Kidney epithelial cell (primary cell): ENCODE data around the gene PLEKHA4. TPM values are rescaled to one million over a fixed set of nuclear protein-coding genes. Genes with fewer than 3 reads are reported as not detected.
A peak's percentile ranks its signal among the peaks of the same experiment; 100 is the strongest.
"Not testable (repeated sequence)": the region's sequence is repeated elsewhere in the genome, so short reads cannot be mapped to it uniquely, and the experiment has no call there.

ENCODE experiments used
- DNase-seq: peaks from one replicate; pipeline ENCODE4 v3.0.0-alpha.2; 2010; ENCODE audit warnings: low read depth
- H3K27me3 ChIP-seq: 2 replicates; pipeline ENCODE4 v1.6.0; 2011; ENCODE audit warnings: low read length; ENCODE audit not compliant: control insufficient read depth, insufficient read depth
- H3K36me3 ChIP-seq: 2 replicates; pipeline ENCODE4 v1.5.1; 2011; ENCODE audit warnings: low read length; ENCODE audit not compliant: control insufficient read depth, insufficient read depth
- H3K4me3 ChIP-seq: 2 replicates; pipeline ENCODE4 v1.5.1; 2011; ENCODE audit warnings: low read depth, mild to moderate bottlenecking, control low read depth, low read length
- total RNA-seq: library from RNA; depleted of rRNA; stranded (reverse); fragments of >200 nt; gene quantifications from 2 replicates; pipeline ENCODE4 v1.2.3, GENCODE V29; 2015
- TF ChIP-seq, protein P1 (sequence below): IDR thresholded peaks from 2 replicates; pipeline ENCODE4 v1.5.1; 2011; ENCODE audit warnings: mild to moderate bottlenecking, moderate library complexity, low read length, control low read depth, inconsistent platforms; ENCODE audit not compliant: insufficient read depth, poor library complexity, severe bottlenecking

Gene PLEKHA4
- total RNA-seq, 1 donor from 2014 or later = 11.1 TPM

DNA sequence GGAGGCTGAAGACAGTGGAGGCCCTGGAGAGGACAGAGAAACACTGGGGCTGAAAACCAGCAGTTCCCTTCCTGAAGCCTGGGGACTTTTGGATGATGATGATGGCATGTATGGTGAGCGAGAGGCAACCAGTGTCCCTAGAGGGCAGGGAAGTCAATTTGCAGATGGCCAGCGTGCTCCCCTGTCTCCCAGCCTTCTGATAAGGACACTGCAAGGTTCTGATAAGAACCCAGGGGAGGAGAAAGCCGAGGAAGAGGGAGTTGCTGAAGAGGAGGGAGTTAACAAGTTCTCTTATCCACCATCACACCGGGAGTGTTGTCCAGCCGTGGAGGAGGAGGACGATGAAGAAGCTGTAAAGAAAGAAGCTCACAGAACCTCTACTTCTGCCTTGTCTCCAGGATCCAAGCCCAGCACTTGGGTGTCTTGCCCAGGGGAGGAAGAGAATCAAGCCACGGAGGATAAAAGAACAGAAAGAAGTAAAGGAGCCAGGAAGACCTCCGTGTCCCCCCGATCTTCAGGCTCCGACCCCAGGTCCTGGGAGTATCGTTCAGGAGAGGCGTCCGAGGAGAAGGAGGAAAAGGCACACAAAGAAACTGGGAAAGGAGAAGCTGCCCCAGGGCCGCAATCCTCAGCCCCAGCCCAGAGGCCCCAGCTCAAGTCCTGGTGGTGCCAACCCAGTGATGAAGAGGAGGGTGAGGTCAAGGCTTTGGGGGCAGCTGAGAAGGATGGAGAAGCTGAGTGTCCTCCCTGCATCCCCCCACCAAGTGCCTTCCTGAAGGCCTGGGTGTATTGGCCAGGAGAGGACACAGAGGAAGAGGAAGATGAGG is 5.3 kb upstream of the PLEKHA4 start:
- Histone ChIP-seq H3K4me3 (peak overlapping the region; percentile 91), H3K36me3 (peaks cover 11% of the 10 kb centered on the region), H3K27me3 (no peaks in the 10 kb centered on the region)
- TF ChIP-seq, protein P1, sequence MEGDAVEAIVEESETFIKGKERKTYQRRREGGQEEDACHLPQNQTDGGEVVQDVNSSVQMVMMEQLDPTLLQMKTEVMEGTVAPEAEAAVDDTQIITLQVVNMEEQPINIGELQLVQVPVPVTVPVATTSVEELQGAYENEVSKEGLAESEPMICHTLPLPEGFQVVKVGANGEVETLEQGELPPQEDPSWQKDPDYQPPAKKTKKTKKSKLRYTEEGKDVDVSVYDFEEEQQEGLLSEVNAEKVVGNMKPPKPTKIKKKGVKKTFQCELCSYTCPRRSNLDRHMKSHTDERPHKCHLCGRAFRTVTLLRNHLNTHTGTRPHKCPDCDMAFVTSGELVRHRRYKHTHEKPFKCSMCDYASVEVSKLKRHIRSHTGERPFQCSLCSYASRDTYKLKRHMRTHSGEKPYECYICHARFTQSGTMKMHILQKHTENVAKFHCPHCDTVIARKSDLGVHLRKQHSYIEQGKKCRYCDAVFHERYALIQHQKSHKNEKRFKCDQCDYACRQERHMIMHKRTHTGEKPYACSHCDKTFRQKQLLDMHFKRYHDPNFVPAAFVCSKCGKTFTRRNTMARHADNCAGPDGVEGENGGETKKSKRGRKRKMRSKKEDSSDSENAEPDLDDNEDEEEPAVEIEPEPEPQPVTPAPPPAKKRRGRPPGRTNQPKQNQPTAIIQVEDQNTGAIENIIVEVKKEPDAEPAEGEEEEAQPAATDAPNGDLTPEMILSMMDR = no peak
- no peak for DNase-seq

DNA sequence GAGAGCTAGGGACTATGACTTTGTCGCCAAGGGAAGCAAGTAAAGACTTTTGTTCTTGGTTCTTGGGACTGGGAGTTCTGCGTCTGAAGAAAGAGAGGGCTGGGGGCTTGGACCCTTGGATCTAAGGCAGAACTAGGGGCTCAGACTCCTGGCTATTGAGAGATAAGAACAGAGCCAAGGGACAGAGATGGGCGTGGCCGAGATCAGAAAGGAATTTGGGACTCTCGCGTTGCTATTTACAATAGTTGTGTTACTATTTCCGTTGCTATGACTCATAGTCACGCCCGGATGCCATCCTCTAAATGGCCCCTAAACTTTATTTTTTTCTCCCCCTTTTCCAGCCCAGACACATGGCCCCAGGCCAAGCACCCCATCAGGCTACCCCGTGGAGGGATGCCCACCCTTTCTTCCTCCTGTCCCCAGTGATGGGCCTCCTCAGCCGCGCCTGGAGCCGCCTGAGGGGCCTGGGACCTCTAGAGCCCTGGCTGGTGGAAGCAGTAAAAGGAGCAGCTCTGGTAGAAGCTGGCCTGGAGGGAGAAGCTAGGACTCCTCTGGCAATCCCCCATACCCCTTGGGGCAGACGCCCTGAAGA is 4.6 kb upstream of the PLEKHA4 start:
- peak; percentile 90 for DNase-seq
- H3K4me3 ChIP-seq = peak overlapping the region; percentile 91
- TF ChIP-seq, protein P1 = no peak
- H3K27me3 ChIP-seq = no peaks in the 10 kb centered on the region
- H3K36me3 ChIP-seq = peaks cover 11% of the 10 kb centered on the region

DNA sequence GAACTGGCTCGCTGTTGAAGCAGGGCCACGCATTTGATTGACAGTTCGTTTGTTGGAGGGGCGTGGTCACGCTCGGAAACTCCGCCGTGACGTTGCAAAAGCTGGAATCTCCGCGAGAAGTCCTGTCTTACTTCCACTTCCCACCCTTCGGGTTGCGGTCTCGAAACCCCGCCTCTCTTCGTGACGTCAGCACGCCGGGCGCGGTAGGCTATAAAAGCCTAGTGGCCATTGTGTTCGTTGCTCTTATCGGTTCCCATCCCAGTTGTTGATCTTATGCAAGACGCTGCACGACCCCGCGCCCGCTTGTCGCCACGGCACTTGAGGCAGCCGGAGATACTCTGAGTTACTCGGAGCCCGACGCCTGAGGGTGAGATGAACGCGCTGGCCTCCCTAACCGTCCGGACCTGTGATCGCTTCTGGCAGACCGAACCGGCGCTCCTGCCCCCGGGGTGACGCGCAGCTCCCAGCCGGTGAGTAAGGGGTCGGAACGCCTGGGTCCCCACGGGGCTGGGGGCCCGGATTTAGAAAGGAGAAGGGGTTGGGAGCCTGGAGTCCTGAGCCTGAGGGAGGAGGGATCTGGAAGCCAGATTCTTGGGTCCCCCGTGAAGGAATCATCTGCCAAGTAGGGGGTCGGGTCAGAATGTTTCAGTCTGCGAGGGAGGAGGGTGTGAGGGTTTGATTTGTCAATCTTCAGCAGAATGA is 3.9 kb upstream of the PLEKHA4 start, which contains the start of gene PPP1R15A:
Gene PPP1R15A (plus strand): TSS at position 240 of the 702 bp plus-strand sequence. CDS start 813 bp downstream, outside the sequence.
- Histone ChIP-seq H3K27me3 (no peaks in the 10 kb centered on the region), H3K4me3 (peak within 1 kb of the TSS; percentile 91), H3K36me3 (peaks cover 11% of the 10 kb centered on the region)
- peak; percentile 81 for DNase-seq
- TF ChIP-seq, protein P1 = no peak

GRCh38 chr19:48871471-48872181 is 3.2 kb upstream of the PLEKHA4 start:
- H3K4me3 ChIP-seq, H3K27me3 ChIP-seq, DNase-seq: not testable (repeated sequence)
- H3K36me3 ChIP-seq = peaks cover 11% of the 10 kb centered on the region

DNA sequence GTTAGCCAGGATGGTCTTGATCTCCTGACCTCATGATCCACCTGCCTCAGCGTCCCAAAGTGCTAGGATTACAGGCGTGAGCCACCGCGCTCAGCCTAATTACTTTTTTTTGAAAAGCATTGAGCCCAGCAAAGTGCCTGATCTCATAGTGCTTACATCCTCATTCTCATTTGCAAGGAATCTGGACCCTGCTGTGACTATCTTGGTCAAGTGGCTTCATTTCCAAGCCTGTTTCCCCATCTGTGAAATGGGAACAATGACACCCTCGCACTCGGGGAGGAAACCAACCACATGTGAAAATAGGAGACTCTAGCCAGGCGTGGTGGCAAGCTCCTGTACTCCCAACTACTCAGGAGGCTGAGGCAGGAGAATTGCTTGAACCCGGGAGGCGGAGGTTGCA is 1.6 kb upstream of the PLEKHA4 start:
- H3K36me3 ChIP-seq = peaks cover 11% of the 10 kb centered on the region

More for the DNA sequence above, 1.6 kb upstream of the PLEKHA4 start:
- TF ChIP-seq, protein P1 = no peak
- no peaks in the 10 kb centered on the region for H3K27me3 ChIP-seq
- no peak overlapping the region for H3K4me3 ChIP-seq
- DNase-seq = no peak
